Endothelial cell of umbilical vein (primary cell): ENCODE results near the gene ALB. TPM values are rescaled to one million over a fixed set of nuclear protein-coding genes. Genes with fewer than 3 reads are reported as not detected.

ENCODE experiments used
- BruUV-seq: library from RNA; stranded (reverse); fragments of 400-500 nt; replicated peaks from 2 replicates; lab custom pipeline; 2021; lab: Mats Ljungman, UMichigan
- CTCF ChIA-PET: fragments of 300-600, 350-600 bp; sonication (Branson Sonifier 250); formaldehyde crosslinking; loops from one replicate; lab custom pipeline; 2021; ENCODE audit warnings: antibody characterized with exemption, inconsistent platforms; lab: Charles Lee
- POLR2A ChIA-PET: fragments of 300-600, 350-600 bp; sonication (Branson Sonifier 250); formaldehyde crosslinking; loops from one replicate; lab custom pipeline; 2021; ENCODE audit warnings: antibody characterized with exemption, inconsistent platforms; lab: Charles Lee
- DNase-seq: peaks from one replicate; pipeline ENCODE4 v3.0.0-alpha.2; 2011; ENCODE audit warnings: low read depth, low spot score
- FAIRE-seq: peaks from 2 replicates; lab custom pipeline; 2011; peaks lifted over from hg19 to GRCh38; lab: Jason Lieb, UNC
- H2AFZ ChIP-seq: 2 replicates; pipeline ENCODE4 v1.6.0; 2012; ENCODE audit warnings: low read depth, low read length, control low read depth, inconsistent platforms
- H3K27ac ChIP-seq: 2 replicates; pipeline ENCODE4 v1.5.1; 2011; ENCODE audit warnings: low read depth, mild to moderate bottlenecking, control low read depth, low read length, moderate library complexity; ENCODE audit not compliant: insufficient read depth
- H3K27me3 ChIP-seq, 2 experiments: 2 replicates each; pipeline versions ENCODE4 v1.6.0 to v1.6.1; 2011; ENCODE audit warnings: low read length in 2 of 2, mixed read lengths in 1 of 2; ENCODE audit not compliant: control insufficient read depth in 2 of 2, insufficient read depth in 2 of 2
- H3K36me3 ChIP-seq, 2 experiments: 2 replicates in 1 of 2; 3 replicates in 1 of 2; pipeline ENCODE4 v1.5.1; 2011; ENCODE audit warnings: low read length in 2 of 2, mild to moderate bottlenecking in 1 of 2, moderate library complexity in 1 of 2; ENCODE audit not compliant: control insufficient read depth in 2 of 2, insufficient read depth in 2 of 2; ENCODE audit errors: extremely low read depth in 1 of 2
- H3K4me1 ChIP-seq: 3 replicates; pipeline ENCODE4 v1.5.1; 2011; ENCODE audit warnings: mild to moderate bottlenecking, low read length; ENCODE audit not compliant: control insufficient read depth, insufficient read depth; ENCODE audit errors: extremely low read depth
- H3K4me2 ChIP-seq: 2 replicates; pipeline ENCODE4 v1.6.1; 2011; ENCODE audit warnings: low read length, control low read depth, mixed read lengths; ENCODE audit not compliant: insufficient read depth
- H3K4me3 ChIP-seq, 3 experiments: fragments of 200-600 bp in 1 of 3; sonication (generic), shearing (Covaris generic) in 1 of 3; replicated peaks in 1 of 3; 2 replicates each; pipeline ENCODE4 v1.5.1; 2011 to 2016; ENCODE audit warnings: control low read depth in 3 of 3, low read length in 3 of 3, mild to moderate bottlenecking in 2 of 3, inconsistent platforms in 1 of 3, low read depth in 1 of 3, moderate library complexity in 1 of 3; ENCODE audit not compliant: insufficient read depth in 1 of 3
- H3K79me2 ChIP-seq: 2 replicates; pipeline ENCODE4 v1.6.0; 2012; ENCODE audit warnings: low read length, inconsistent platforms; ENCODE audit not compliant: control insufficient read depth, insufficient read depth
- H3K9ac ChIP-seq: replicated peaks from 2 replicates; pipeline ENCODE3; 2011; ENCODE audit warnings: low read length, control low read depth; ENCODE audit not compliant: insufficient read depth; ENCODE audit errors: extremely low read depth
- H3K9me1 ChIP-seq: replicated peaks from 3 replicates; pipeline ENCODE4 v1.6.0; 2011; ENCODE audit warnings: mild to moderate bottlenecking, low read length; ENCODE audit not compliant: control insufficient read depth, insufficient read depth; ENCODE audit errors: extremely low read depth
- H3K9me3 ChIP-seq: replicated peaks from 2 replicates; pipeline ENCODE4 v1.5.1; 2012; ENCODE audit warnings: low read length, inconsistent platforms; ENCODE audit not compliant: control insufficient read depth, insufficient read depth
- H4K20me1 ChIP-seq: replicated peaks from 2 replicates; pipeline ENCODE3; 2011; ENCODE audit warnings: mild to moderate bottlenecking, low read length; ENCODE audit not compliant: control insufficient read depth, insufficient read depth; ENCODE audit errors: extremely low read depth
- CTCF ChIP-seq, 2 donors: IDR thresholded peaks; 1 replicate in 1 of 2; 2 replicates in 1 of 2; pipeline ENCODE4 v1.5.1; 2011; ENCODE audit warnings: low read length in 2 of 2, mild to moderate bottlenecking in 2 of 2, moderate library complexity in 2 of 2, control low read depth in 1 of 2, inconsistent platforms in 1 of 2, low read depth in 1 of 2; ENCODE audit not compliant: insufficient read depth in 1 of 2; ENCODE audit errors: extremely low read depth in 1 of 2
- EZH2 ChIP-seq: IDR thresholded peaks from 2 replicates; pipeline ENCODE4 v1.6.1; 2012; ENCODE audit warnings: borderline replicate concordance, low read depth, mild to moderate bottlenecking, moderate library complexity, low read length, inconsistent platforms; ENCODE audit not compliant: severe bottlenecking
- FOS ChIP-seq: IDR thresholded peaks from 2 replicates; pipeline ENCODE4 v1.6.1; 2011; ENCODE audit warnings: mild to moderate bottlenecking, low read length, moderate library complexity, borderline replicate concordance; ENCODE audit not compliant: insufficient read depth
- GATA2 ChIP-seq: IDR thresholded peaks from 2 replicates; pipeline ENCODE4 v1.7.0; 2011; ENCODE audit warnings: low read depth, mild to moderate bottlenecking, moderate library complexity, mixed read lengths, low read length; ENCODE audit not compliant: insufficient read length, insufficient read depth
- JUN ChIP-seq: IDR thresholded peaks from 2 replicates; pipeline ENCODE4 v1.6.1; 2011; ENCODE audit warnings: borderline replicate concordance, low read depth; ENCODE audit not compliant: insufficient read length, insufficient read depth
- MAX ChIP-seq: IDR thresholded peaks from 2 replicates; pipeline ENCODE4 v1.6.1; 2011; ENCODE audit not compliant: insufficient read depth, insufficient read length
- MYC ChIP-seq: IDR thresholded peaks from one replicate; pipeline ENCODE4 v1.6.1; 2011; ENCODE audit warnings: mild to moderate bottlenecking, low read depth, low read length
- POLR2A ChIP-seq: IDR thresholded peaks from 2 replicates; pipeline ENCODE4 v1.6.1; 2012; ENCODE audit warnings: low read depth, mild to moderate bottlenecking, control low read depth, low read length
- POLR2AphosphoS5 ChIP-seq: IDR thresholded peaks from 2 replicates; pipeline ENCODE4 v1.6.1; 2012; ENCODE audit warnings: low read depth, mild to moderate bottlenecking, control low read depth, low read length, moderate library complexity; ENCODE audit not compliant: insufficient read depth
- dilution Hi-C: fragments of 300-500 bp; cut with MboI; formaldehyde crosslinking; loops from one replicate; pipeline ENCODE4 v1.15.0; 2019; ENCODE audit warnings: low sequenced_read_pairs; ENCODE audit not compliant: extremely low pct_ligation_motif_present
- intact Hi-C: fragments of 100-400 bp; cut with micrococcal nuclease; formaldehyde crosslinking; loops from one replicate; pipeline ENCODE4 v1.10.0; 2022
- polyA plus RNA-seq, 4 experiments: library from polyadenylated mRNA; depleted of rRNA in 3 of 4; stranded (reverse) in 3 of 4; unstranded in 1 of 4; fragments of >200 nt; gene quantifications; 2 replicates each; pipeline versions ENCODE4 v1.2.1 to v1.2.3, GENCODE V29; 2011 to 2012; ENCODE audit warnings: missing spikeins in 1 of 4
- total RNA-seq: library from RNA; stranded (reverse); gene quantifications from 2 replicates; pipeline ENCODE4 v1.2.3, GENCODE V29; 2021

ALB gene
- total and polyA plus RNA-seq, 2 donors (not counting 3 experiments of a cell fraction or from before 2014, with no cell fraction given), result not detected

GRCh38 chr4:73459048-73459421, 54.9 kb downstream of the ALB start:
- no TSS peak for BruUV-seq
- Histone ChIP-seq H3K9me1 (no peaks in the 10 kb centered on the region), H2AFZ (no peak overlapping the region), H3K4me1 (no peaks in the 10 kb centered on the region), H3K9ac (no peak overlapping the region), H3K27me3 (no peaks in the 10 kb centered on the region), H3K79me2 (no peaks in the 10 kb centered on the region), H3K27ac (no peak overlapping the region), H3K4me3 (no peak overlapping the region), H3K4me2 (no peak overlapping the region), H3K9me3 (no peaks in the 10 kb centered on the region), H3K36me3 (no peaks in the 10 kb centered on the region), H4K20me1 (no peaks in the 10 kb centered on the region)
- dilution Hi-C loops (no loop called here), intact Hi-C loops (no loop called here)
- POLR2A ChIA-PET, result no interaction called here
- CTCF ChIA-PET, result interaction anchor here (1.0 to 2.2 kb wide), 4 partner anchors 8 to 195 kb away, joined by 3 to 15 read pairs (median 3); no protein-coding TSS in a partner anchor
- DNase-seq (no peak), FAIRE-seq (no peak)
- TF ChIP-seq POLR2AphosphoS5 (no peak), GATA2 (no peak), EZH2 (no peak), MYC (no peak), CTCF (IDR thresholded peaks at IDR 0.05; ENCODE audit: extremely low read depth in 1 of 2, insufficient read depth in 1 of 2, low read depth in 1 of 2, low read length in 2 of 2) (no peak), FOS (no peak), JUN (no peak), POLR2A (no peak), MAX (no peak)
